K562 (cell line): ENCODE data around the gene SEPTIN12. TPM values are rescaled to one million over a fixed set of nuclear protein-coding genes. Genes with fewer than 3 reads are reported as not detected.
A peak's percentile ranks its signal among the peaks of the same experiment; 100 is the strongest.

Experiments
- ATF7 ChIP-seq: fragments of 450-650 bp; IDR thresholded peaks from 2 replicates; pipeline ENCODE4 v1.7.1; 2014; ENCODE audit warnings: mild to moderate bottlenecking, moderate library complexity
- CREM ChIP-seq: IDR thresholded peaks from 2 replicates; pipeline ENCODE4 v1.6.1; 2014; ENCODE audit warnings: antibody characterized with exemption, low read depth
- HMG20B ChIP-seq: fragments of 250-450 bp; sonication (Bioruptor Pico); IDR thresholded peaks from 2 replicates; pipeline ENCODE4 v1.5.0; 2021; ENCODE audit warnings: mild to moderate bottlenecking
- HNRNPL ChIP-seq: fragments of 200-400 bp; formaldehyde crosslinking; IDR thresholded peaks from 2 replicates; pipeline ENCODE4 v1.6.1; 2017; ENCODE audit warnings: low read depth, mild to moderate bottlenecking, low read length
- NCOR1 ChIP-seq: fragments of 450-650 bp; IDR thresholded peaks from 2 replicates; pipeline ENCODE4 v1.6.1; 2016; ENCODE audit warnings: mild to moderate bottlenecking, moderate library complexity
- NUFIP1 ChIP-seq: fragments of 450-650 bp; IDR thresholded peaks from 2 replicates; pipeline ENCODE4 v1.6.1; 2018; ENCODE audit not compliant: partially characterized antibody
- U2AF1 ChIP-seq: fragments of 200-400 bp; formaldehyde crosslinking; optimal IDR thresholded peaks from 2 replicates; pipeline ENCODE3; 2017; ENCODE audit warnings: mild to moderate bottlenecking, low read depth, low read length, moderate library complexity
- polyA plus RNA-seq, 8 experiments: library from polyadenylated mRNA; depleted of rRNA in 4 of 8; stranded (reverse) in 5 of 8; unstranded in 3 of 8; fragments of >200 nt; fragmentation: Nextera tagmentation in 2 of 8; fragmentation: Illumina TruSeq in 1 of 8; extraction: Ambion mirVana in 2 of 8; extraction: Trizol in 1 of 8; gene quantifications; 2 replicates each; pipeline versions ENCODE4 v1.2.1 to v1.2.3, GENCODE V29; 2011 to 2014; ENCODE audit warnings: inconsistent platforms in 1 of 8, missing spikeins in 1 of 8
- total RNA-seq, 7 experiments: library from RNA; depleted of rRNA in 6 of 7; stranded (reverse); fragments of >200 nt in 6 of 7; fragmentation: Illumina TruSeq in 2 of 7; extraction: Trizol in 2 of 7; gene quantifications; 2 replicates each; pipeline versions ENCODE4 v1.2.1 to v1.2.3, GENCODE V29; 2011 to 2021; ENCODE audit warnings: low replicate concordance in 1 of 7
- TF ChIP-seq, protein P1 (sequence below): fragments of 450-650 bp; IDR thresholded peaks from 2 replicates; pipeline ENCODE4 v1.6.1; 2017; ENCODE audit warnings: antibody characterized with exemption, mild to moderate bottlenecking
- TF ChIP-seq, protein P2 (sequence below): fragments of 150-350 bp; IDR thresholded peaks from 2 replicates; pipeline ENCODE4 v1.6.1; 2014; ENCODE audit warnings: low read depth, mild to moderate bottlenecking, low read length, borderline replicate concordance
- TF ChIP-seq, protein P3 (sequence below): sonication (generic); formaldehyde crosslinking; IDR thresholded peaks from 2 replicates; pipeline ENCODE4 v1.8.1; 2023; ENCODE audit warnings: missing genetic modification reagents, mild to moderate bottlenecking, borderline replicate concordance

The SEPTIN12 gene
- total and polyA plus RNA-seq, 9 of the 15 experiments (the other 6 are each of a cell fraction or from before 2014, with no cell fraction given): not detected

DNA sequence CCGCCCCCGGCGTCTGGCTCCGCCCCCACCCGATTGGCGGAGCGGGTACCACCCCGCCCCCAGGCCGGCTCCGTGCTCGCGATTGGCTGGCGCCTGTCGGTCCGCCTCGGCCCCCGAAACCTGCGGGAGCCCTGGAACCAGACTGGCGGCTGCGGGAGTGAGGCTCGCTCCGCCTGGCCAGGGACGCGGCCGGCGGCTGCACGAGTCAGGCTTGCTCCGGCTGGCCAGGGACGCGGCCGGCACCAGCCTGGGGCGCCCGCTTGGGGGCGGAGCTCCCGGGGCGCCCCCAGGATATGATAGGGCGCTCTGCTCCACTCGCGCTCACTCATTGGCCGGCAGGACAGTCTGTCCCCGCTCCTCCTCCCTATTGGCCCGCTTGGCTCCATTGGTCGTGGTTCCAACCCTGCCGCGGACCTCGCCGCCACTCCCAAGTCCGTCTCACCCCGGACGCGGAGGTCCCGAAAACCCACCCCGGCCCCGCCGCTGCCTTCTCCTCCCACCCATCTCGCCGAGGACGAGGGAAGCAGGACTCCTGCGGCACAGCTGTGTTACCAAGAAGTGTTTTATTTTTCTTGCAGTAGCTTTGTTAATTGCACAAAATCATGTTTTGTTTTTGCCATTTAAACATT lies 14.6 kb upstream of the SEPTIN12 start (continued):
- TF ChIP-seq, protein P1, sequence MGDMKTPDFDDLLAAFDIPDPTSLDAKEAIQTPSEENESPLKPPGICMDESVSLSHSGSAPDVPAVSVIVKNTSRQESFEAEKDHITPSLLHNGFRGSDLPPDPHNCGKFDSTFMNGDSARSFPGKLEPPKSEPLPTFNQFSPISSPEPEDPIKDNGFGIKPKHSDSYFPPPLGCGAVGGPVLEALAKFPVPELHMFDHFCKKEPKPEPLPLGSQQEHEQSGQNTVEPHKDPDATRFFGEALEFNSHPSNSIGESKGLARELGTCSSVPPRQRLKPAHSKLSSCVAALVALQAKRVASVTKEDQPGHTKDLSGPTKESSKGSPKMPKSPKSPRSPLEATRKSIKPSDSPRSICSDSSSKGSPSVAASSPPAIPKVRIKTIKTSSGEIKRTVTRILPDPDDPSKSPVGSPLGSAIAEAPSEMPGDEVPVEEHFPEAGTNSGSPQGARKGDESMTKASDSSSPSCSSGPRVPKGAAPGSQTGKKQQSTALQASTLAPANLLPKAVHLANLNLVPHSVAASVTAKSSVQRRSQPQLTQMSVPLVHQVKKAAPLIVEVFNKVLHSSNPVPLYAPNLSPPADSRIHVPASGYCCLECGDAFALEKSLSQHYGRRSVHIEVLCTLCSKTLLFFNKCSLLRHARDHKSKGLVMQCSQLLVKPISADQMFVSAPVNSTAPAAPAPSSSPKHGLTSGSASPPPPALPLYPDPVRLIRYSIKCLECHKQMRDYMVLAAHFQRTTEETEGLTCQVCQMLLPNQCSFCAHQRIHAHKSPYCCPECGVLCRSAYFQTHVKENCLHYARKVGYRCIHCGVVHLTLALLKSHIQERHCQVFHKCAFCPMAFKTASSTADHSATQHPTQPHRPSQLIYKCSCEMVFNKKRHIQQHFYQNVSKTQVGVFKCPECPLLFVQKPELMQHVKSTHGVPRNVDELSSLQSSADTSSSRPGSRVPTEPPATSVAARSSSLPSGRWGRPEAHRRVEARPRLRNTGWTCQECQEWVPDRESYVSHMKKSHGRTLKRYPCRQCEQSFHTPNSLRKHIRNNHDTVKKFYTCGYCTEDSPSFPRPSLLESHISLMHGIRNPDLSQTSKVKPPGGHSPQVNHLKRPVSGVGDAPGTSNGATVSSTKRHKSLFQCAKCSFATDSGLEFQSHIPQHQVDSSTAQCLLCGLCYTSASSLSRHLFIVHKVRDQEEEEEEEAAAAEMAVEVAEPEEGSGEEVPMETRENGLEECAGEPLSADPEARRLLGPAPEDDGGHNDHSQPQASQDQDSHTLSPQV: no peak
- TF ChIP-seq CREM (no peak), NUFIP1 (no peak), HNRNPL (no peak; the same call in 1 of the 2 replicates), U2AF1 (peak; percentile 90), HMG20B (CRISPR knock-in tag) (no peak), NCOR1 (no peak), ATF7 (peak; percentile 48; the same call in 1 of the 2 replicates)
- TF ChIP-seq, protein P2, sequence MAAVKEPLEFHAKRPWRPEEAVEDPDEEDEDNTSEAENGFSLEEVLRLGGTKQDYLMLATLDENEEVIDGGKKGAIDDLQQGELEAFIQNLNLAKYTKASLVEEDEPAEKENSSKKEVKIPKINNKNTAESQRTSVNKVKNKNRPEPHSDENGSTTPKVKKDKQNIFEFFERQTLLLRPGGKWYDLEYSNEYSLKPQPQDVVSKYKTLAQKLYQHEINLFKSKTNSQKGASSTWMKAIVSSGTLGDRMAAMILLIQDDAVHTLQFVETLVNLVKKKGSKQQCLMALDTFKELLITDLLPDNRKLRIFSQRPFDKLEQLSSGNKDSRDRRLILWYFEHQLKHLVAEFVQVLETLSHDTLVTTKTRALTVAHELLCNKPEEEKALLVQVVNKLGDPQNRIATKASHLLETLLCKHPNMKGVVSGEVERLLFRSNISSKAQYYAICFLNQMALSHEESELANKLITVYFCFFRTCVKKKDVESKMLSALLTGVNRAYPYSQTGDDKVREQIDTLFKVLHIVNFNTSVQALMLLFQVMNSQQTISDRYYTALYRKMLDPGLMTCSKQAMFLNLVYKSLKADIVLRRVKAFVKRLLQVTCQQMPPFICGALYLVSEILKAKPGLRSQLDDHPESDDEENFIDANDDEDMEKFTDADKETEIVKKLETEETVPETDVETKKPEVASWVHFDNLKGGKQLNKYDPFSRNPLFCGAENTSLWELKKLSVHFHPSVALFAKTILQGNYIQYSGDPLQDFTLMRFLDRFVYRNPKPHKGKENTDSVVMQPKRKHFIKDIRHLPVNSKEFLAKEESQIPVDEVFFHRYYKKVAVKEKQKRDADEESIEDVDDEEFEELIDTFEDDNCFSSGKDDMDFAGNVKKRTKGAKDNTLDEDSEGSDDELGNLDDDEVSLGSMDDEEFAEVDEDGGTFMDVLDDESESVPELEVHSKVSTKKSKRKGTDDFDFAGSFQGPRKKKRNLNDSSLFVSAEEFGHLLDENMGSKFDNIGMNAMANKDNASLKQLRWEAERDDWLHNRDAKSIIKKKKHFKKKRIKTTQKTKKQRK: 0 out of 2 replicates have a peak, but pooled peaks have one; percentile 46
- TF ChIP-seq, protein P3, sequence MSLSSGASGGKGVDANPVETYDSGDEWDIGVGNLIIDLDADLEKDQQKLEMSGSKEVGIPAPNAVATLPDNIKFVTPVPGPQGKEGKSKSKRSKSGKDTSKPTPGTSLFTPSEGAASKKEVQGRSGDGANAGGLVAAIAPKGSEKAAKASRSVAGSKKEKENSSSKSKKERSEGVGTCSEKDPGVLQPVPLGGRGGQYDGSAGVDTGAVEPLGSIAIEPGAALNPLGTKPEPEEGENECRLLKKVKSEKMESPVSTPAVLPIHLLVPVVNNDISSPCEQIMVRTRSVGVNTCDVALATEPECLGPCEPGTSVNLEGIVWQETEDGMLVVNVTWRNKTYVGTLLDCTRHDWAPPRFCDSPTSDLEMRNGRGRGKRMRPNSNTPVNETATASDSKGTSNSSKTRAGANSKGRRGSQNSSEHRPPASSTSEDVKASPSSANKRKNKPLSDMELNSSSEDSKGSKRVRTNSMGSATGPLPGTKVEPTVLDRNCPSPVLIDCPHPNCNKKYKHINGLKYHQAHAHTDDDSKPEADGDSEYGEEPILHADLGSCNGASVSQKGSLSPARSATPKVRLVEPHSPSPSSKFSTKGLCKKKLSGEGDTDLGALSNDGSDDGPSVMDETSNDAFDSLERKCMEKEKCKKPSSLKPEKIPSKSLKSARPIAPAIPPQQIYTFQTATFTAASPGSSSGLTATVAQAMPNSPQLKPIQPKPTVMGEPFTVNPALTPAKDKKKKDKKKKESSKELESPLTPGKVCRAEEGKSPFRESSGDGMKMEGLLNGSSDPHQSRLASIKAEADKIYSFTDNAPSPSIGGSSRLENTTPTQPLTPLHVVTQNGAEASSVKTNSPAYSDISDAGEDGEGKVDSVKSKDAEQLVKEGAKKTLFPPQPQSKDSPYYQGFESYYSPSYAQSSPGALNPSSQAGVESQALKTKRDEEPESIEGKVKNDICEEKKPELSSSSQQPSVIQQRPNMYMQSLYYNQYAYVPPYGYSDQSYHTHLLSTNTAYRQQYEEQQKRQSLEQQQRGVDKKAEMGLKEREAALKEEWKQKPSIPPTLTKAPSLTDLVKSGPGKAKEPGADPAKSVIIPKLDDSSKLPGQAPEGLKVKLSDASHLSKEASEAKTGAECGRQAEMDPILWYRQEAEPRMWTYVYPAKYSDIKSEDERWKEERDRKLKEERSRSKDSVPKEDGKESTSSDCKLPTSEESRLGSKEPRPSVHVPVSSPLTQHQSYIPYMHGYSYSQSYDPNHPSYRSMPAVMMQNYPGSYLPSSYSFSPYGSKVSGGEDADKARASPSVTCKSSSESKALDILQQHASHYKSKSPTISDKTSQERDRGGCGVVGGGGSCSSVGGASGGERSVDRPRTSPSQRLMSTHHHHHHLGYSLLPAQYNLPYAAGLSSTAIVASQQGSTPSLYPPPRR (CRISPR knock-in tag): no peak
